Measurements from ENCODE around the gene FBXL17. TPM values are rescaled to one million over a fixed set of nuclear protein-coding genes. Genes with fewer than 3 reads are reported as not detected.
A peak's percentile ranks its signal among the peaks of the same experiment; 100 is the strongest.

FBXL17 gene
- polyA plus RNA-seq (2011; rRNA removed), result 9.1 and 9.3 TPM in 2 replicates
- polyA plus RNA-seq (2012; cell fraction: cytosol; rRNA removed), result 1.5 and 2.6 TPM in 2 replicates
- polyA plus RNA-seq (2012; cell fraction: nucleus; rRNA removed), result 1.6 and 2.2 TPM in 2 replicates
- 8.7 to 9.4 TPM (median 8.8 TPM) in 3 replicates for polyA plus RNA-seq (2017; fragmentation: RNase III; extraction: RNeasy Plus Mini Kit Qiagen cat#74134 plus additional on column Dnase treatment)
- 9.2 and 10.9 TPM in 2 replicates for polyA minus RNA-seq (2011; rRNA and poly(A)+ RNA removed)

DNA sequence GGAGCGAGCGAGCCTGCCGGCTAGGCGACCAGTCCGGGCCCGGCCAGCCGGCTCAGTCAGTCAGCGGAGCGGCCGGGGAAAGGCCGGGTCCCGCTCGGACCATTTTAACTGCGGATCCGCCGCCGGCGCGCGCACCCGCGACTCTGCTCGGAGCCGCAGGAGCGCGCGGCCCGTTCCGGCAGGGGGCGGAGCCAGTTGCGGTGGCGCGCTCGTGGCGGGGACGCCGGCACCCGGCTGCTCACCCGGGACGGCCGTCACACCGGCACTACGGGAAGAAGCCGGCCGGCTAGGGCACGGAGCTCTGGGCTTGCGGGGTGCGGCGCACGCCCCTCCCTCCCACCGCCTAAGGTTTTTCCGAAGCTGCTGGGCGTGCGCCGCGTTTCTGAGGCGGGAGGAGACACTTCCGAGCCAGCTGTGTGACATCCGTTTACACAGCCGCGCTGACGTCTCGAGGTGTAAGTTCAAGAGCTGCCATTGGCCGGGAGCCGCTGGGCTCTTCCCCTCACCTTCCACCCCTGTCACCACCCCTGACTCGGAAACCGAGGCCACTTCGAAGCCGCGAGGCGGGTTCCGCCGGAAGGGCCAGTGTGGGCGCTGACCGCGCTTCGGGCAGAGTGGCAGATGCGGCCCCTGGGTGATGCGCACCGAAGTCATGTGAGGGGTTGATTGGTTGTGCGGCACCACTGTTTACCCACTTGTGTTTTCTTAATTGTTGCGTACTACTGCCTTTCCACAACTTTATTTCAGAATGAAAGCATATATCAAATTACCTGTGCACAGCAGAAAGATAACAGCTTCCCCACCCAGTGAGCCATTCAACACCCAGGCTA is at the start of gene FBXL17:
Gene FBXL17 (minus strand): TSS at position 145 of the 830 bp plus-strand sequence.
- Histone ChIP-seq H3K9me3 (no peaks in the 10 kb centered on the region), H3K4me3 (peak within 1 kb of the TSS; percentile 84), H3K4me1 (peaks cover 17% of the 10 kb centered on the region), H3K27ac (peak within 1 kb of the TSS; percentile 95 to 97), H3K4me2 (peak within 1 kb of the TSS; percentile 98)
- DNase-seq (ENCODE audit: low read depth in 1 of 2, low spot score in 1 of 2) (peak; percentile 88 to 97), ATAC-seq (peak; percentile 84 to 87), FAIRE-seq (no peak)
- CTCF ChIA-PET, result interaction anchor here (1.5 kb wide), 1 partner anchor 36 kb away, joined by 3 read pairs; no protein-coding TSS in a partner anchor
- TF ChIP-seq BCL3 (IDR thresholded peaks at IDR 0.05), result peak; percentile 73; the same call in 1 of the 3 replicates
- TF ChIP-seq KDM1A (IDR thresholded peaks at IDR 0.05; ENCODE audit: low read depth), result no peak
- TF ChIP-seq HOXB5 (CRISPR knock-in tag; IDR thresholded peaks at IDR 0.05), result no peak
- TF ChIP-seq USF2 (IDR thresholded peaks at IDR 0.05), result peak; percentile 63
- TF ChIP-seq ZSCAN20 (CRISPR knock-in tag; IDR thresholded peaks at IDR 0.05), result no peak
- TF ChIP-seq PHF8 (IDR thresholded peaks at IDR 0.05; ENCODE audit: borderline replicate concordance, low read depth), result peak; percentile 53; the same call in 1 of the 2 replicates
- TF ChIP-seq POLR2A (IDR thresholded peaks at IDR 0.05; ENCODE audit: low read length), result peak; percentile 89
- TF ChIP-seq MYC (IDR thresholded peaks at IDR 0.05; ENCODE audit: borderline replicate concordance, low read length), result peak; percentile 43
- peak; percentile 60 to 89; a peak in 4 of 5 replicates for TF ChIP-seq JUN (IDR thresholded peaks at IDR 0.05)
- no peak for TF ChIP-seq MAZ (IDR thresholded peaks at IDR 0.05; ENCODE audit: borderline replicate concordance, low read depth, low read length)
- TF ChIP-seq PBX3 (IDR thresholded peaks at IDR 0.05), result peak; percentile 78
- peak; percentile 98 for TF ChIP-seq E2F6 (IDR thresholded peaks at IDR 0.05; ENCODE audit: borderline replicate concordance, low read depth)
- no peak for TF ChIP-seq CBX2 (IDR thresholded peaks at IDR 0.05; ENCODE audit: borderline replicate concordance, low read depth)
- no peak for TF ChIP-seq ZC3H11A (IDR thresholded peaks at IDR 0.05)
- TF ChIP-seq HEYL (CRISPR knock-in tag; IDR thresholded peaks at IDR 0.05), result no peak
- peak; percentile 40 for TF ChIP-seq GATA3 (IDR thresholded peaks at IDR 0.05; ENCODE audit: borderline replicate concordance)
- TF ChIP-seq, protein P1, sequence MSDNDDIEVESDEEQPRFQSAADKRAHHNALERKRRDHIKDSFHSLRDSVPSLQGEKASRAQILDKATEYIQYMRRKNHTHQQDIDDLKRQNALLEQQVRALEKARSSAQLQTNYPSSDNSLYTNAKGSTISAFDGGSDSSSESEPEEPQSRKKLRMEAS (IDR thresholded peaks at IDR 0.05), result peak; percentile 98
- POLR2A ChIA-PET, result interaction anchor here (0.7 to 1.1 kb wide), 5 partner anchors 22 to 810 kb away, joined by 3 to 7 read pairs (median 3); no protein-coding TSS in a partner anchor
- 1% methylated on average over 46 of the region's 82 CpGs for WGBS (ENCODE audit: missing lambda C conversion rate)

GRCh38 chr5:108430931-108431608 is 49.2 kb upstream of the FBXL17 start:
- TF ChIP-seq CTCF (IDR thresholded peaks at IDR 0.05) (no peak), MAFK (IDR thresholded peaks at IDR 0.05; ENCODE audit: partially characterized antibody) (no peak), E2F6 (IDR thresholded peaks at IDR 0.05; ENCODE audit: borderline replicate concordance, low read depth) (no peak), RARB (CRISPR knock-in tag; IDR thresholded peaks at IDR 0.05) (no peak), BHLHE40 (IDR thresholded peaks at IDR 0.05; ENCODE audit: low read depth, low read length) (no peak), TFCP2L1 (CRISPR knock-in tag; IDR thresholded peaks at IDR 0.05) (no peak), ESRRA (IDR thresholded peaks at IDR 0.05; ENCODE audit: borderline replicate concordance, low read length) (no peak)
- Histone ChIP-seq H3K4me1 (no peaks in the 10 kb centered on the region), H3K9me3 (no peaks in the 10 kb centered on the region), H3K27ac (no peak overlapping the region), H3K4me2 (no peak overlapping the region), H3K4me3 (no peak overlapping the region)
- ChIA-PET POLR2A (no interaction called here), CTCF (no interaction called here)
- FAIRE-seq (no peak), ATAC-seq (no peak), DNase-seq (ENCODE audit: low read depth in 1 of 2, low spot score in 1 of 2) (no peak)
- 35% methylated on average over 3 of the region's 3 CpGs for WGBS (ENCODE audit: missing lambda C conversion rate)

Measured in A549 (cell line).